GM23338 (cell line): ENCODE measurements around the gene RGS7.

Experiments used
- CREB1 ChIP-seq: fragments of 250-450 bp; sonication (Bioruptor Pico); IDR thresholded peaks from 2 replicates; pipeline ENCODE4 v1.5.0; 2020; ENCODE audit warnings: low read depth, mild to moderate bottlenecking, moderate library complexity
- CTCF ChIP-seq, 2 experiments: fragments of 200-600 bp in 1 of 2; sonication (generic) in 1 of 2; conservative IDR thresholded peaks; 2 replicates each; pipeline versions ENCODE4 v1.5.1 to v1.6.1; 2016 to 2017; ENCODE audit warnings: antibody characterized with exemption in 2 of 2, low read depth in 2 of 2, mild to moderate bottlenecking in 2 of 2, moderate library complexity in 1 of 2
- EZH2 ChIP-seq: fragments of 200-600 bp; sonication (generic); IDR thresholded peaks from one replicate; pipeline ENCODE4 v1.8.0; 2017; ENCODE audit warnings: antibody characterized with exemption, mild to moderate bottlenecking, low read depth; ENCODE audit not compliant: unreplicated experiment
- EZH2phosphoT487 ChIP-seq: fragments of 200-600 bp; sonication (generic); IDR thresholded peaks from one replicate; pipeline ENCODE4 v1.8.1; 2018; ENCODE audit warnings: antibody characterized with exemption; ENCODE audit not compliant: unreplicated experiment
- JUNB ChIP-seq: IDR thresholded peaks from one replicate; pipeline ENCODE4 v1.6.1; 2016; ENCODE audit warnings: antibody characterized with exemption; ENCODE audit not compliant: unreplicated experiment
- NANOG ChIP-seq: IDR thresholded peaks from 2 replicates; pipeline ENCODE4 v1.6.1; 2016; ENCODE audit warnings: antibody characterized with exemption, borderline replicate concordance
- POLR2AphosphoS5 ChIP-seq: IDR thresholded peaks from 2 replicates; pipeline ENCODE4 v1.6.1; 2016; ENCODE audit warnings: antibody characterized with exemption, low read depth
- REST ChIP-seq: IDR thresholded peaks from one replicate; pipeline ENCODE4 v1.6.1; 2018; ENCODE audit warnings: antibody characterized with exemption; ENCODE audit not compliant: unreplicated experiment
- STAT1 ChIP-seq: IDR thresholded peaks from one replicate; pipeline ENCODE4 v1.6.1; 2016; ENCODE audit warnings: antibody characterized with exemption; ENCODE audit not compliant: unreplicated experiment
- ZNF331 ChIP-seq: fragments of 250-450 bp; sonication (Bioruptor Pico); IDR thresholded peaks from 2 replicates; pipeline ENCODE4 v1.5.0; 2020; ENCODE audit warnings: low read depth, mild to moderate bottlenecking, moderate library complexity

GRCh38 chr1:240906477-240906876, 450.5 kb downstream of the RGS7 start:
- TF ChIP-seq REST: no peak
- no peak for TF ChIP-seq CTCF (conservative IDR thresholded peaks at IDR 0.05; ENCODE audit: low read depth in 2 of 2)
- no peak for TF ChIP-seq POLR2AphosphoS5
- TF ChIP-seq EZH2: no peak
- TF ChIP-seq EZH2phosphoT487: no peak
- no peak for TF ChIP-seq STAT1
- no peak for TF ChIP-seq JUNB
- no peak for TF ChIP-seq CREB1
- TF ChIP-seq NANOG: no peak
- no peak for TF ChIP-seq ZNF331 (CRISPR knock-in tag)
